ENCODE results near the gene PPL.
A peak's percentile ranks its signal among the peaks of the same experiment; 100 is the strongest.

The PPL gene, protein sequence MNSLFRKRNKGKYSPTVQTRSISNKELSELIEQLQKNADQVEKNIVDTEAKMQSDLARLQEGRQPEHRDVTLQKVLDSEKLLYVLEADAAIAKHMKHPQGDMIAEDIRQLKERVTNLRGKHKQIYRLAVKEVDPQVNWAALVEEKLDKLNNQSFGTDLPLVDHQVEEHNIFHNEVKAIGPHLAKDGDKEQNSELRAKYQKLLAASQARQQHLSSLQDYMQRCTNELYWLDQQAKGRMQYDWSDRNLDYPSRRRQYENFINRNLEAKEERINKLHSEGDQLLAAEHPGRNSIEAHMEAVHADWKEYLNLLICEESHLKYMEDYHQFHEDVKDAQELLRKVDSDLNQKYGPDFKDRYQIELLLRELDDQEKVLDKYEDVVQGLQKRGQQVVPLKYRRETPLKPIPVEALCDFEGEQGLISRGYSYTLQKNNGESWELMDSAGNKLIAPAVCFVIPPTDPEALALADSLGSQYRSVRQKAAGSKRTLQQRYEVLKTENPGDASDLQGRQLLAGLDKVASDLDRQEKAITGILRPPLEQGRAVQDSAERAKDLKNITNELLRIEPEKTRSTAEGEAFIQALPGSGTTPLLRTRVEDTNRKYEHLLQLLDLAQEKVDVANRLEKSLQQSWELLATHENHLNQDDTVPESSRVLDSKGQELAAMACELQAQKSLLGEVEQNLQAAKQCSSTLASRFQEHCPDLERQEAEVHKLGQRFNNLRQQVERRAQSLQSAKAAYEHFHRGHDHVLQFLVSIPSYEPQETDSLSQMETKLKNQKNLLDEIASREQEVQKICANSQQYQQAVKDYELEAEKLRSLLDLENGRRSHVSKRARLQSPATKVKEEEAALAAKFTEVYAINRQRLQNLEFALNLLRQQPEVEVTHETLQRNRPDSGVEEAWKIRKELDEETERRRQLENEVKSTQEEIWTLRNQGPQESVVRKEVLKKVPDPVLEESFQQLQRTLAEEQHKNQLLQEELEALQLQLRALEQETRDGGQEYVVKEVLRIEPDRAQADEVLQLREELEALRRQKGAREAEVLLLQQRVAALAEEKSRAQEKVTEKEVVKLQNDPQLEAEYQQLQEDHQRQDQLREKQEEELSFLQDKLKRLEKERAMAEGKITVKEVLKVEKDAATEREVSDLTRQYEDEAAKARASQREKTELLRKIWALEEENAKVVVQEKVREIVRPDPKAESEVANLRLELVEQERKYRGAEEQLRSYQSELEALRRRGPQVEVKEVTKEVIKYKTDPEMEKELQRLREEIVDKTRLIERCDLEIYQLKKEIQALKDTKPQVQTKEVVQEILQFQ (N-terminal part only)

DNA sequence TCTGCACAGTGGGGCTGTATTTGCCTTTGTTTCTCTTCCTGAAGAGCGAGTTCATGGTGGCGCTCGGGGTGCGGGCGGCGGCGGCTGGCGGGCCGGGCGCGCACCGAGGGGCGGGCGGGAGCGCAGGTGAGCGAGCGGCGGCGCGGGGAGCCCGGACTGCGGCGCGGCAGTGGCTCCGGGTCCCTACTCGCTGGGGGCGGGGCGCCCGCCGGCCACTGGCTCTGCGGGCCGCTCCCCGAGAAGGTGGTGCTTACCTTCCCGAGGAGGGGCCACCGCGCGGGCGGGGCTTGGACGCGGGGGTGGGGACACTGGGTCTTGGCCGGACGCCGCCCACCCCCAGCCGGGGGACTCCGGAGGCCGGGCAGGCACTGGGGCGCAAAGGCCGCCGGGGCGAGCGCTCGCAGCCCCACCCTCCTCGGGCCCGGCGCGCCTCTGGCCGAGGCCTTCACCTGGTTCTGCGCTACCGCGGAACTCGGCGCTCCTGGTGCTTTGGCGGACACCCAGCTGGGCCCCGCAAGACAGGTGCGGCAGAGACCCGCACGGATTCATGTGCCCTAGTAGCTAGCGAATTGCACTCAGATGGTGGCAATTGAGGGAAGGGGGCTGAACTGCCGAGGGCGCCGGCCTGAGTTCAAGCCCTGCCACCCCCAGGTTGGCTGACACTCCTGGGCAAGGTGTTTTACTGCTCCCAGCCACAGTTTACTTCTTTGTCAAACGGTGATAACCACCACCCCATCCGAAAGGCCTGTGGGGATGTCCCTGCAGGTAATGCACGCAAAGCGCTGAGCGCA, at the start of gene PPL:
Gene PPL, minus strand, starts transcription at position 158 of the 791 bp plus-strand sequence. Its CDS starts 103 bp downstream, at position 55.
- DNase-seq (ENCODE audit: low read depth) = no peak
- TF ChIP-seq, protein P1, sequence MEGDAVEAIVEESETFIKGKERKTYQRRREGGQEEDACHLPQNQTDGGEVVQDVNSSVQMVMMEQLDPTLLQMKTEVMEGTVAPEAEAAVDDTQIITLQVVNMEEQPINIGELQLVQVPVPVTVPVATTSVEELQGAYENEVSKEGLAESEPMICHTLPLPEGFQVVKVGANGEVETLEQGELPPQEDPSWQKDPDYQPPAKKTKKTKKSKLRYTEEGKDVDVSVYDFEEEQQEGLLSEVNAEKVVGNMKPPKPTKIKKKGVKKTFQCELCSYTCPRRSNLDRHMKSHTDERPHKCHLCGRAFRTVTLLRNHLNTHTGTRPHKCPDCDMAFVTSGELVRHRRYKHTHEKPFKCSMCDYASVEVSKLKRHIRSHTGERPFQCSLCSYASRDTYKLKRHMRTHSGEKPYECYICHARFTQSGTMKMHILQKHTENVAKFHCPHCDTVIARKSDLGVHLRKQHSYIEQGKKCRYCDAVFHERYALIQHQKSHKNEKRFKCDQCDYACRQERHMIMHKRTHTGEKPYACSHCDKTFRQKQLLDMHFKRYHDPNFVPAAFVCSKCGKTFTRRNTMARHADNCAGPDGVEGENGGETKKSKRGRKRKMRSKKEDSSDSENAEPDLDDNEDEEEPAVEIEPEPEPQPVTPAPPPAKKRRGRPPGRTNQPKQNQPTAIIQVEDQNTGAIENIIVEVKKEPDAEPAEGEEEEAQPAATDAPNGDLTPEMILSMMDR (conservative IDR thresholded peaks at IDR 0.05; ENCODE audit: control insufficient read depth, insufficient read depth, low read depth, low read length) = no peak
- H3K4me3 ChIP-seq (ENCODE audit: control insufficient read depth, low read depth, low read length) = peak within 1 kb of the TSS; percentile 45

DNA sequence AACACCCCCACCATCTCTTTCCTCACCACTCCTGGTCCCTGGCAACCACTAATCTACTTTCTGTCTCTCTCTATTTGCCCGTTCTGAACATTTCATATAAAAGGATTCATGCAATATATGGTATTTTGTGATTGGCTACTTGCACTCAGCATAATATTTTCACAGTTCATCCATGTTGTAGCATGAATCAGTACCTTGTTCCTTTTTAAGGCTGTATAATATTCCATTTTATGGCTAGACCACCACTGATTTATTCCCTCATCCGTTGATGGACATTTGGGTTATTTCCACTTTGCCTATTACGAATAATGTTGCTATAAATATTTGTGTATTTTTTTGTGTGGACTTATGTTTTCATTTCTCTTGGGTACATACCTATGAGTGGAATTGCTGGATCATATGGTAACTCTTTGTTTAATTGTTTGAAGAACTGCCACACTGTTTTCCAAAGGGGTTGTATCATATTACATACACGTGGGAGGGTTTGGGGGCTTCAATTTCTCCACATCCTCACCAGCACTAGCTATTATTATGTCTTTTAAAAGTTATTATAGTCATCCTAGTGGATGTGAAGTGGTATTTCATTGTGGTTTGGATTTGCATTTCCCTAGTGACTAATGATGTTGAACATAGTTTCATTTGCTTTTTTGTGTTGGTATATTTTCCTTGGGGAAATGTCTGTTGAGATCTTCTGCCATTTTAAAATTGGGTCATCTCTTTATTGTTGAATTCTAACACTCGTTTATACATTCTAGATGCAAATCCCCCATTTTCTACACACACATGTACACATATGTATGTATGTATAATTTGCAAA, 47.4 kb upstream of the PPL start:
- peak; percentile 6 for DNase-seq (ENCODE audit: low read depth)
- TF ChIP-seq, protein P1 (conservative IDR thresholded peaks at IDR 0.05; ENCODE audit: control insufficient read depth, insufficient read depth, low read depth, low read length) = no peak
- H3K4me3 ChIP-seq (ENCODE audit: control insufficient read depth, low read depth, low read length) = no peak overlapping the region

DNA sequence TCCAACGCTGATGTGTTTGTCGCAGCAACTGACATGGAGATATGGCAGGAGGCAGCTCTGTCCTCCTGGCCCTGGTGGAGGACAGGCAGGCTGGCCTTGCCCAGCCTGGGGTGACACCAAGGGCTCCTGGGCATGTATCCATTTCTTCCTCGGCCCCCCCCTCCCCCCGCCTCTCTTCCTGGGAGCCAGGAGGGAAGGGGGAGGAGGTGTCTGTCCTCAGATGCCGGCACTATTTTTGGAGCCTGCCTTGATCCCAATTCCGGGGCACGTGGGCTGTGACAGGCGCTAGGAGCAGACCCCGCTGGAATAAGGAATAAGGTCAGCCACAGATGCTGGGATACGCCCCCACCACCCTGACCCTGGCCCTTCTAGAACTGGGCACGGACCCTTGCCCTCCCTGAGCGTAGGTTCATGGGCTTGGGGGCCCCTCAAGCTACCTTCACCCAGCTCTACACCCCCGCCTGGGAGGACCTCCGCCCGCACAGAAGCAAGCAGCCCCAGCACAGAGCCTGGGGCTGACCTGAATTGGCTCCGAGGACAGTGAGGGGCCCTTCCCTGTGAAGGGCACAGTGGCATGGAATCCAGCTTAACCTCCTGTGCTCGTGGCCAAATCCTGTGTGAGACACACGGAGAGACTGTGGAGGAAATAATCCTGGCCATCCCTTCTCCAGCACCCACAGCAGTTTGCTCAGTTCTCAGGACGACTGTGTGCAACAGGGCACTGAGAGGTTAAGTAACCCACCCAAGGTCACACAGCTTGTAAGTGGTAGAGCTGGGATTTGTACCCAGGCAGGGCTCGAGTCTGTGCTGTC, 45.3 kb upstream of the PPL start:
- TF ChIP-seq, protein P1 (conservative IDR thresholded peaks at IDR 0.05; ENCODE audit: control insufficient read depth, insufficient read depth, low read depth, low read length) = no peak
- H3K4me3 ChIP-seq (ENCODE audit: control insufficient read depth, low read depth, low read length) = no peak overlapping the region
- no peak for DNase-seq (ENCODE audit: low read depth)

DNA sequence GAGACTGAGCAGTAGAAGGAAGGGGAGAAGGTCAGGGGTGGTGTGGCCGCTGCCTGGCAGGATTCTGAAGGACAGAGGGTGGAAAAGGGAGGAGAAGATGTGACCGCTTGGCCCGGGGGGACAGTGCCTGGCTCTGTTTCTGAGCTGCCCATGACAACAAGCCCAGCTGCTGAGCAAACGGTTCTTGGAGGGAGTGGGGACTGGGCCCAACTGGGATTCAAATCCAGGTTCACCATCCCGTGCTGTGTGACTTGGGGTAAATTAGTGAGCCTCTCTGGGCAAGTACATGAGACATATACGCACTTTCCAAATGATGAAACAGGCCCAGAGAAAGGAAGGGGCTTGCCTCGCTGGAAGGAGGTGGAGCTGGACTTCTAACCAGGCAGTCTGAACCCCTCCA, 44.5 kb upstream of the PPL start:
- no peak overlapping the region for H3K4me3 ChIP-seq (ENCODE audit: control insufficient read depth, low read depth, low read length)
- TF ChIP-seq, protein P1 (conservative IDR thresholded peaks at IDR 0.05; ENCODE audit: control insufficient read depth, insufficient read depth, low read depth, low read length) = no peak
- no peak for DNase-seq (ENCODE audit: low read depth)

DNA sequence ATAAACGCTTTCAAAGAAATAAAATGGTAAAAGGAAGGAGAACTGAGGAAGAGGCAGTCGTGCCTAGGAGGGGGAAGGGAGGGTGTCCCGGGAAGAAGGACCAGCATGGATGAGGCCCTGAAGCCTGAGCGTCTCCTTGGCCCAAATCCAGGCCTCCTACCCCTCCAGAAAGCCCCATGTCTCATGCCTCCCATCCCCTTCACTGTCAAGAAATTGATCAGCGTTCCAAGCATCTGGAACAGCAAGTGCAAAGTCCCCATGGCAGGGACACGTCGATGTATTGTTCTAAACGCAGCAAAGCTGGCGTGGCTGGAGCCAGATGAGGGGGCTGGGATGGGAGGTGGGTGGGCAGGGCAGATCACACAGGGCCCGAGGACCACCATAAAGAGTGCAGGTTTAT, 43.7 kb upstream of the PPL start:
- no peak overlapping the region for H3K4me3 ChIP-seq (ENCODE audit: control insufficient read depth, low read depth, low read length)
- DNase-seq (ENCODE audit: low read depth) = no peak

More for the DNA sequence above, 43.7 kb upstream of the PPL start:
- TF ChIP-seq, protein P1 (conservative IDR thresholded peaks at IDR 0.05; ENCODE audit: control insufficient read depth, insufficient read depth, low read depth, low read length) = no peak

All from fibroblast of mammary gland (primary cell).